Measurements from ENCODE around the gene INAFM2. TPM values are rescaled to one million over a fixed set of nuclear protein-coding genes. Genes with fewer than 3 reads are reported as not detected.

INAFM2 gene
- total and polyA plus RNA-seq, 9 donors: 7.4 to 50.6 (median 30.6) TPM

- no peak for DNase-seq
- Histone ChIP-seq H3K4me1 (ENCODE audit: insufficient read depth) (peaks cover 26% of the 10 kb centered on the region), H3K9me3 (no peaks in the 10 kb centered on the region), H3K27me3 (no peaks in the 10 kb centered on the region), H3K4me3 (no peak overlapping the region), H3K27ac (no peak overlapping the region), H3K36me3 (no peaks in the 10 kb centered on the region)
- TF ChIP-seq EP300 (IDR thresholded peaks at IDR 0.05) (no peak), CTCF (IDR thresholded peaks at IDR 0.05) (no peak), POLR2A (IDR thresholded peaks at IDR 0.05) (no peak)
- 86 to 93% (median 91%) methylated on average over 9 to 13 of the region's 13 CpGs for WGBS, 3 donors
- intact Hi-C loops (cut with DNase I): no loop called here
Observed at GRCh38 chr15:40335938-40336743, 12.6 kb downstream of the INAFM2 start.

- Histone ChIP-seq H3K27ac (no peak overlapping the region), H3K4me3 (no peak overlapping the region), H3K27me3 (no peaks in the 10 kb centered on the region), H3K4me1 (ENCODE audit: insufficient read depth) (peaks cover 26% of the 10 kb centered on the region), H3K9me3 (no peaks in the 10 kb centered on the region), H3K36me3 (no peaks in the 10 kb centered on the region)
- TF ChIP-seq POLR2A (IDR thresholded peaks at IDR 0.05): no peak
- no peak for TF ChIP-seq EP300 (IDR thresholded peaks at IDR 0.05)
- TF ChIP-seq CTCF (IDR thresholded peaks at IDR 0.05): no peak
- 89 to 90% (median 89%) methylated on average over 5 of the region's 5 CpGs for WGBS, 3 donors
- intact Hi-C loops (cut with DNase I): no loop called here
- no peak for DNase-seq
Observed at GRCh38 chr15:40336744-40337122, 13.2 kb downstream of the INAFM2 start.

- Histone ChIP-seq H3K9me3 (no peaks in the 10 kb centered on the region), H3K36me3 (no peaks in the 10 kb centered on the region), H3K27me3 (no peaks in the 10 kb centered on the region), H3K4me1 (ENCODE audit: insufficient read depth) (peaks cover 26% of the 10 kb centered on the region), H3K27ac (peak overlapping the region in 1 of 2 donors; percentile 33), H3K4me3 (no peak overlapping the region)
- WGBS, 3 donors: 31 to 53% (median 44%) methylated on average over 19 of the region's 19 CpGs
- intact Hi-C loops (cut with DNase I): no loop called here
- TF ChIP-seq EP300 (IDR thresholded peaks at IDR 0.05): no peak
- no peak for TF ChIP-seq POLR2A (IDR thresholded peaks at IDR 0.05)
- no peak for TF ChIP-seq CTCF (IDR thresholded peaks at IDR 0.05)
- peak in 4 of 5 donors; percentile 45 to 70 (median 62) for DNase-seq
Observed at GRCh38 chr15:40337597-40337996, 14.1 kb downstream of the INAFM2 start.

GRCh38 chr15:40338041-40338657 lies 14.7 kb downstream of the INAFM2 start:
- Histone ChIP-seq H3K27ac (peak overlapping the region in 1 of 2 donors; percentile 33), H3K4me1 (ENCODE audit: insufficient read depth) (peaks cover 26% of the 10 kb centered on the region), H3K27me3 (no peaks in the 10 kb centered on the region), H3K36me3 (no peaks in the 10 kb centered on the region), H3K9me3 (no peaks in the 10 kb centered on the region), H3K4me3 (no peak overlapping the region)
- peak; percentile 45 to 74 (median 56) for DNase-seq
- WGBS, 3 donors: 45 to 58% (median 46%) methylated on average over 11 of the region's 11 CpGs
- TF ChIP-seq CTCF (IDR thresholded peaks at IDR 0.05) (peak in 1 of 3 donors; percentile 51), POLR2A (IDR thresholded peaks at IDR 0.05) (no peak), EP300 (IDR thresholded peaks at IDR 0.05) (no peak)
- intact Hi-C loops (cut with DNase I): no loop called here

Data from ovary (tissue), 9 donors.